ENCODE results near the gene LTA4H.

LTA4H gene

GRCh38 chr12:95996034-95996658, 39.2 kb downstream of the LTA4H start, which contains the start of gene HAL:
TSS of gene HAL (minus strand) at chr12:95996344. CDS start at chr12:95995910, 434 bp downstream.
- no peak for DNase-seq (ENCODE audit: low read depth, low spot score)
- Histone ChIP-seq H3K9ac (ENCODE audit: insufficient read length, low read depth) (no peak within 1 kb of the TSS), H3K4me1 (ENCODE audit: insufficient read depth, insufficient read length) (no peaks in the 10 kb centered on the region)

GRCh38 chr12:95995238-95996031, 40.0 kb downstream of the LTA4H start:
- H3K4me3 ChIP-seq (ENCODE audit: insufficient read length, low read depth): no peak overlapping the region
- H3K4me1 ChIP-seq (ENCODE audit: insufficient read depth, insufficient read length): no peaks in the 10 kb centered on the region
- no peaks in the 10 kb centered on the region for H3K27me3 ChIP-seq (ENCODE audit: insufficient read depth, insufficient read length)
- no peaks in the 10 kb centered on the region for H3K9me3 ChIP-seq (ENCODE audit: insufficient read depth, low read length)
- no peak overlapping the region for H3K9ac ChIP-seq (ENCODE audit: insufficient read length, low read depth)
- DNase-seq (ENCODE audit: low read depth, low spot score): no peak
- TF ChIP-seq SUZ12 (IDR thresholded peaks at IDR 0.05; ENCODE audit: extremely low read depth, insufficient read depth, insufficient read length) (no peak), ZNF274 (IDR thresholded peaks at IDR 0.05; ENCODE audit: low read depth, low read length) (no peak), YY1 (IDR thresholded peaks at IDR 0.05; ENCODE audit: insufficient read depth, insufficient read length) (no peak)
- peaks cover 5% of the 10 kb centered on the region for H3K36me3 ChIP-seq (ENCODE audit: insufficient read depth, insufficient read length, low read length)

More at GRCh38 chr12:95996034-95996658, 39.2 kb downstream of the LTA4H start, which contains the start of gene HAL:
- Histone ChIP-seq H3K36me3 (ENCODE audit: insufficient read depth, insufficient read length, low read length) (peaks cover 9% of the 10 kb centered on the region), H3K27me3 (ENCODE audit: insufficient read depth, insufficient read length) (no peaks in the 10 kb centered on the region), H3K9me3 (ENCODE audit: insufficient read depth, low read length) (no peaks in the 10 kb centered on the region), H3K4me3 (ENCODE audit: insufficient read length, low read depth) (no peak within 1 kb of the TSS)
- TF ChIP-seq YY1 (IDR thresholded peaks at IDR 0.05; ENCODE audit: insufficient read depth, insufficient read length) (no peak), ZNF274 (IDR thresholded peaks at IDR 0.05; ENCODE audit: low read depth, low read length) (no peak), SUZ12 (IDR thresholded peaks at IDR 0.05; ENCODE audit: extremely low read depth, insufficient read depth, insufficient read length) (no peak)

- TF ChIP-seq SUZ12 (IDR thresholded peaks at IDR 0.05; ENCODE audit: extremely low read depth, insufficient read depth, insufficient read length) (no peak), ZNF274 (IDR thresholded peaks at IDR 0.05; ENCODE audit: low read depth, low read length) (no peak), YY1 (IDR thresholded peaks at IDR 0.05; ENCODE audit: insufficient read depth, insufficient read length) (no peak)
- peaks cover 3% of the 10 kb centered on the region for H3K36me3 ChIP-seq (ENCODE audit: insufficient read depth, insufficient read length, low read length)
- no peak overlapping the region for H3K4me3 ChIP-seq (ENCODE audit: insufficient read length, low read depth)
- H3K4me1 ChIP-seq (ENCODE audit: insufficient read depth, insufficient read length): no peaks in the 10 kb centered on the region
- no peak overlapping the region for H3K9ac ChIP-seq (ENCODE audit: insufficient read length, low read depth)
- H3K27me3 ChIP-seq (ENCODE audit: insufficient read depth, insufficient read length): no peaks in the 10 kb centered on the region
- H3K9me3 ChIP-seq (ENCODE audit: insufficient read depth, low read length): no peaks in the 10 kb centered on the region
- no peak for DNase-seq (ENCODE audit: low read depth, low spot score)
Measured at GRCh38 chr12:95994476-95994875, 40.9 kb downstream of the LTA4H start.

- Histone ChIP-seq H3K27me3 (ENCODE audit: insufficient read depth, insufficient read length) (no peaks in the 10 kb centered on the region), H3K36me3 (ENCODE audit: insufficient read depth, insufficient read length, low read length) (peaks cover 3% of the 10 kb centered on the region), H3K9me3 (ENCODE audit: insufficient read depth, low read length) (no peaks in the 10 kb centered on the region), H3K4me3 (ENCODE audit: insufficient read length, low read depth) (no peak overlapping the region), H3K9ac (ENCODE audit: insufficient read length, low read depth) (no peak overlapping the region), H3K4me1 (ENCODE audit: insufficient read depth, insufficient read length) (no peaks in the 10 kb centered on the region)
- no peak for TF ChIP-seq YY1 (IDR thresholded peaks at IDR 0.05; ENCODE audit: insufficient read depth, insufficient read length)
- TF ChIP-seq ZNF274 (IDR thresholded peaks at IDR 0.05; ENCODE audit: low read depth, low read length): no peak
- no peak for TF ChIP-seq SUZ12 (IDR thresholded peaks at IDR 0.05; ENCODE audit: extremely low read depth, insufficient read depth, insufficient read length)
- no peak for DNase-seq (ENCODE audit: low read depth, low spot score)
Measured at GRCh38 chr12:95993907-95994306, 41.5 kb downstream of the LTA4H start.

- no peak for TF ChIP-seq YY1 (IDR thresholded peaks at IDR 0.05; ENCODE audit: insufficient read depth, insufficient read length)
- TF ChIP-seq SUZ12 (IDR thresholded peaks at IDR 0.05; ENCODE audit: extremely low read depth, insufficient read depth, insufficient read length): no peak
- TF ChIP-seq ZNF274 (IDR thresholded peaks at IDR 0.05; ENCODE audit: low read depth, low read length): no peak
- Histone ChIP-seq H3K27me3 (ENCODE audit: insufficient read depth, insufficient read length) (no peaks in the 10 kb centered on the region), H3K9ac (ENCODE audit: insufficient read length, low read depth) (no peak overlapping the region), H3K36me3 (ENCODE audit: insufficient read depth, insufficient read length, low read length) (no peaks in the 10 kb centered on the region), H3K4me1 (ENCODE audit: insufficient read depth, insufficient read length) (peaks cover 6% of the 10 kb centered on the region), H3K9me3 (ENCODE audit: insufficient read depth, low read length) (no peaks in the 10 kb centered on the region), H3K4me3 (ENCODE audit: insufficient read length, low read depth) (no peak overlapping the region)
- no peak for DNase-seq (ENCODE audit: low read depth, low spot score)
Measured at GRCh38 chr12:95990136-95990535, 45.3 kb downstream of the LTA4H start.

GRCh38 chr12:95989504-95990123, 45.8 kb downstream of the LTA4H start:
- Histone ChIP-seq H3K27me3 (ENCODE audit: insufficient read depth, insufficient read length) (no peaks in the 10 kb centered on the region), H3K4me1 (ENCODE audit: insufficient read depth, insufficient read length) (peaks cover 6% of the 10 kb centered on the region), H3K9ac (ENCODE audit: insufficient read length, low read depth) (no peak overlapping the region), H3K4me3 (ENCODE audit: insufficient read length, low read depth) (no peak overlapping the region), H3K9me3 (ENCODE audit: insufficient read depth, low read length) (no peaks in the 10 kb centered on the region), H3K36me3 (ENCODE audit: insufficient read depth, insufficient read length, low read length) (no peaks in the 10 kb centered on the region)
- DNase-seq (ENCODE audit: low read depth, low spot score): no peak
- no peak for TF ChIP-seq ZNF274 (IDR thresholded peaks at IDR 0.05; ENCODE audit: low read depth, low read length)
- TF ChIP-seq YY1 (IDR thresholded peaks at IDR 0.05; ENCODE audit: insufficient read depth, insufficient read length): no peak
- no peak for TF ChIP-seq SUZ12 (IDR thresholded peaks at IDR 0.05; ENCODE audit: extremely low read depth, insufficient read depth, insufficient read length)

Measured in NT2/D1 (cell line).